Stimulated activated CD8-positive, alpha-beta memory T cell treated with anti-CD3 and anti-CD28 coated beads, Interleukin-4, amount 100 ng/mL, for 1 hour (primary cell): Measurements from ENCODE around the gene PTK6.

Experiments used
- DNase-seq, 2 donors: peaks; one replicate each; pipeline ENCODE4 v3.0.0-alpha.2; 2020; ENCODE audit warnings: low read depth in 2 of 2, low spot score in 1 of 2

The PTK6 gene

DNA sequence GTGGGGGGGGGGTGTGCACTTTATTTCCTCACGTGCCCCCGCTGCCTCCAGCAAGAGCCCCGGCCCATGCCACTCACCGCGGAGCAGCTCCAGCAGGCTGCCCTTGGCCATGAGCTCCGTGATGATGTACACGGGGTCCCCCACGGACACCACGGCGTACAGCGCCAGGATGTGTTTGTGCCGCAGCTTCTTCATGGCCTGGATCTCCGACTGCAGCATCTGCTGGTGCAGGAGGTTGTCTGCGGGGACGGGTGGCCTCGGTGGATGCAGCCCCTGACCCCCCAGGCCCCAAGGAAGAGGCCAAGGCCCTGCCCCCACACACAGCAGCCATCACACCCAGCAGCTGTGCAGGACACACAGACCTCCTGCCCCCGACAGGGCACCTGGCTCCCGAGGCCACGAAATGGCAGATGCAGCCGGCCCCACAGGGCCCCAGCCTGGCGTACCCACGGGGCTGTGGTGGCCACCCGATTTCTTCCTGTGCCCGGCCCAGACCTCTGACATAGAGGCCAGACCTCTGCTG lies 4.7 kb downstream of the PTK6 start:
- DNase-seq = no peak

DNA sequence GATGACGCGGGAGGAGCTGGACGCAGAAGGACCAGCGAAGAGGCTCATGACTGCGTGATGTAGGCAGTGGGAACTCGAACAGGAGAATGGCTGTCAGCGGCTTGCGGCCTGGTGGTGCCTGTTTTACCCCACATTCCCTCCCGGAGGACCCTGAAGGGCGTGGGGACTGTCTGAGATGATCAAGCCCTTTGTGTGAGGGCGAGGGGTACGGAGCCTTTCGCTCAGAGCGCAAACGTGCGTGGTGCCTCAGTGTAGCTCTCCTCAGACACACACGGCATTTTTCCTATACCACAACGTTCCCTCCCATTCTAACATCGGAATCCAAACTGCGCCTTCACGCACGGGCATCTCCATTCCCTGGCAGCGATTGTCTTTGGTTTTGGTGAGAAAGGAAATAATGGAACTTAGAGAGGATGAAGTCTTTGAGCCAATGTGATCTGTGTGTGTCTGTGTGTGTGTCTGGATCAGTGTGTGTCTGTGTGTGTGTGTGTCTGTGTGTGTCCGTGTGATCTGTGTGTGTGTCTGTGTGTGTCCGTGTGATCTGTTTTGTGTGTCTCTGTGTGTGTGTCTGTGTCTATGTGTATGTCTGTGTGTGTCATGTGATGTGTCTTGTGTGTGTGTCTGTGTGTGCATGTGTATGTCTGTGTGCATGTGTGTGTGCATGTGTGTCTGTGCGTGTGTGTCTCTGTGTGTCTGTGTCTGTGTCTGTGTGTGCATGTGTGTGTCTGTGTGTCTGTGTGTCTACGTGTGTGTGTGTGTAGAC lies 5.3 kb downstream of the PTK6 start:
- DNase-seq = no peak

DNA sequence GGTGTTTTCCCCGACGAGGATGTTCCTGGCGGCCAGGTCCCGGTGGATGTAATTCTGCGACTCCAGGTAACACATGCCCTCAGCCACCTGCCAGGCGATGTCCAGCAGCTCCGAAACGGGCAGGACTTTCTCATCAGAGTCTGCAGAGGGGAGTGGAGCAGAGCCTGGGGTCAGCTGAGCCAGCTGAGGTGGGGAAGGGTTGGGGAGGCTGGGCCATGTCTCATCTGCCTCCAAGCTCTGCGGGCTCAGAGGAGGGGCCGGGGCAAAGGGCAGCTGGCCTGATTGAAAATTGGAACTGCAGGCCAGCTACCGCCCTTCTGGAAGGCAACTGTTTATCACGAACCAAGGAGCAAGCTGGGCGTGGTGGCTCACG lies 6.4 kb downstream of the PTK6 start:
- DNase-seq = no peak

DNA sequence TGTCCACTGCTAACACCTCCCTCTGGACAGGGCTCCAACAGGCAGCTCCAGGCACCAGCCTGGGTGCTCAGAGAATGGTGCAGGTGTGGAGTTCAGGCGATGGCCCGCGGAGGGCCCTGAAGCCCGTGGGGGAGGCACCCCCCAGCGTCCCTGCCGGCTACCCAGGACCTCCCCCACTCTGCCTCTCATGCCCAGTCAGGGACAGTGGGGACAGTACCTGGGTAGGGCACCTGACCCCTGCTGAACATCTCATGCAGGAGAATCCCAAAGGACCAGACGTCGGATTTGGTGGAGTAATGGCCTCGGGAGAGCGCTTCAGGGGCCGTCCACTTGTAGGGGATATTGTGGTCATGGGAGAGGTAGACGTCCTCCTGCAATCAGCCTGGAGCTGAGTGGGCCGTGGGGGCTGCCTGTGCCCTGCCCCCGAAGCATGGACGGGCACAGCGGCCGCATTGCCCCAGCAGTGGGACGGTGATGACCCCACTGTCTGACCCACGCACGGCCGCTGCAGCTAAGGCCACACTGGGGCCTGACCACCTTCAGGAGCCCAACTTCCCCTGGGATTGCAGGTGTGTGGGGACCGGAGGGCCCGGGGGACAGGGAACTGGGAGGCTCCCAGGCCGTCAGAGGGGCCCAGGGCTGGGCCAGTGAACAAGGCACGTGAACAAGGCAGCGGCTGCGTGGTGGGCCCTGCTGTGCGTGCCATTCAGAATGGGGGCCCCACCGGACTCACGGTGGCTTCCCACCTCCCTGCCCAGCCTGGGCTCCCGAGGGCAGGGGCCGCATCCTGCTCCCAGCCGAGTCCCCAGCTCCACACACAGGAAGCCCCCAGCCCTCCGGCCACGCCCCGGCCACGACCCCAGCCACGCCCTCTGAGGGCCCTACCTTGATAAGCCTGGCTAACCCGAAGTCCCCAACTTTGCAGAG lies 7.1 kb downstream of the PTK6 start:
- DNase-seq = no peak

DNA sequence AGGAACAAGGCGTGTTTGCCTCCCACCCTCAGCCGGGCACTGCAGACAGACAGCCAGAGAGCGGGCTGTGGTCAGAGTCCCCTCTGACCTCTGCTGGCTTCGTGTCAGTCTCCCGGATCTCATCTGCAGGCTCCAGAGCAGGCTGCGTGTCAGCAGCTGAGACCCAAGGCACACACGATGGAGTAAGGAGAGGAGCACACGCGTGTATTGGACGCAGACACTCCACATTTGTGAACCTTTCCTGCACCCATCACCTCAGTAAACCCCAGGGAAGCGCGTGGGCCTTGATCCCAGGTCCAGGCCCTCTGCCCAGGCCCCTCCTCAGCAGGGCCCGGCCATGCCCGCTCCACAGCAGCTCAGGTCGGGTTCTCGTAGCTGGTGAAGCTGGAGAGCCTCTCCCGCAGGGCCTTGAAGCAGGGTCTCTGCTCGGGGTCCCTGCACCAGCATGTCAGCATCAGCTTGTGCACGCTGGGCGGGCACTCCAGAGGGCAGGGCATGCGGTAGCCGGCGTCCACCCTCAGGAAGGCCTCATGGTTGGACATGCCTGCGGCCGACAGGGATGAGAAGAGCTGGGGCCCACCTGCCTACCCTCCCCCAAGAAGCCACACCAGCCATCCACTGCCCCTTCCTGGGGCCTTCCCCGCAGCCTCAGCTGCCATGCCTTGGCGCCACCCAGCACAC lies 7.9 kb downstream of the PTK6 start:
- no peak for DNase-seq

DNA sequence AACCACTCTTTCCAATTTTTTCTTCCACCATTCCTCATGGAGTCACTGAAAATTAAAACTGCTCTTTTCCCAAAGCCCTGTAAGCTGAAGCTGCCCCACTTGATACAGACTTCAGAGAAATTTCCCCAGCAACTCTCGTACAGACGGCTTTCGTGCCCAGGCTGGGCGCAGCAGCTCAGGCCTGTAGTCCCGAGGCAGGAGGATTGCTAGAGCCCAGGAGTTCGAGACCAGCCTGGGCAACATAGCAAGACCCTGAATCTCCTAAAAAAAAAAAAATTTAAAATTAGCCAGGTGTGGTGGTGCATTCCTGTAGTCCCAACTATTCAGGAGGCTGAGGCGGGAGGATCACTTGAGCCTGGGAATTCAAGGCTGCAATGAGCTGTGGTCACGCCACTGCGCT lies 10.0 kb downstream of the PTK6 start:
- no peak for DNase-seq

DNA sequence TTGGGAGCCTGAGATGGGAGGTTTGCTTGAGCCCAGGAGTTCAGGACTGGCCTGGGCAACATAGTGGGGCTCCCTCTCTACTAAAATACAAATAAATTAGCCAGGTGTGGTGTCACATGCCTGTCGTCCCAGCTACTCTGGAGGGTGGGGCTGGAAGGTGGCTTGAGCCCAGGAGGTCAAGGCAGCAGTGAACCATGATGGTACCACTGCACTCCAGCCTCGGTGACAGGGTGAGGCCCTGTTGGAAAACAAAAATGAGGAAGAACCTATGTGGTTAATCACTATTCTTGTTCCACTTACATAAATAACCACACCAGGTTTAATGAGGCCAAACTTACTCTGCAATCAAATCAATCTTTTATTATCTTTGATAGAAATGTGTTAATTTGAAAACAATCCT lies 11.2 kb downstream of the PTK6 start:
- no peak for DNase-seq

DNA sequence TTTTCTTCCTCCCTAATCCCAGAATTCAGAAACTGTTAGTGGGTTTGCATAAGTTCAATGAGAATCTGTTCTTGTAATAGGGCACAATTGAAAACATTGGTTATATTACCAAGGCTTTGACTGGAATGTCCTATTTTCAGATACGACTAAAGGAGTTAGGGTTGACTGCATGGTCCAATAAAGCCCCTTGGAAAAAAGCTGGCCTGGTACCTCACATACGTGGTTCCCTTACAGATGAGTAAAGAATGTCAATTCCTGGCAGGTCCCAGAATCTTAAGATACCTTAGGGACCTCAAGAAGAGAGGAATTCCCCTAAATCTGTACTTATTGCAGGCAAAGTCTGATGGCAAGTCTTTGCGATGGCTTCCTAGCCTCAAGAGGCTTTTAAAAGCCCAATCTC lies 12.0 kb downstream of the PTK6 start:
- DNase-seq = no peak

DNA sequence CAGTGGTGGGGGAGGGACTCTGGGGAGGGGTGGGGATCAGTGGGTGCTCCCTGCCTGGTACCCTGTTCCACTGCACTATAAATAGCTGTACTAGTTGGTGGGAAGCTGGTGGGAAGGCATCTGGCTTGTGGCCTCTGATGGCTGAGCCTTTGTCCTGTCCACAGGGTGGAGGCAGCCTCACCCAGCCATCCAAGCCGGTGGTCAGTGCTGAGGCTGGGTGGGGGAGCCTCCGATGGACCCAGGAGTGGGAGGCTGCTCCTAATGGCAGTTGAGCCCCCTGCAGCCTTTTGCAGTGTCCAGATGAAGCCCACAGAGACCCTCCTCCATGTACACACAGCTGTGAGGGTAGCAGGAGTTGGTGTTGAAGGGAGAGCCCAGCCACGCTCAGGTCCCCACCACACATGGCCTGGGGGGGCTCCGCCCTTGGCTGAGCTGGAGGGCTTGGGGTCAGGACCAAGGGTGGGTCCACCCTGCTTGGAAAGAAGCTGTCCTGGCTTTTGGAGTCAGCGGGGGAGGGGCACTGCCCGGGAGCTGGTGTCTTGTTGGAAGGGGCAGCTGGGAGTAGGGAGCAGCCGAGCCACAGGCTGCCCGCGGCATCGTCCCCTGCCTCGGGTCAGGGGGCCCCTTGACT lies 14.1 kb downstream of the PTK6 start:
- no peak for DNase-seq

DNA sequence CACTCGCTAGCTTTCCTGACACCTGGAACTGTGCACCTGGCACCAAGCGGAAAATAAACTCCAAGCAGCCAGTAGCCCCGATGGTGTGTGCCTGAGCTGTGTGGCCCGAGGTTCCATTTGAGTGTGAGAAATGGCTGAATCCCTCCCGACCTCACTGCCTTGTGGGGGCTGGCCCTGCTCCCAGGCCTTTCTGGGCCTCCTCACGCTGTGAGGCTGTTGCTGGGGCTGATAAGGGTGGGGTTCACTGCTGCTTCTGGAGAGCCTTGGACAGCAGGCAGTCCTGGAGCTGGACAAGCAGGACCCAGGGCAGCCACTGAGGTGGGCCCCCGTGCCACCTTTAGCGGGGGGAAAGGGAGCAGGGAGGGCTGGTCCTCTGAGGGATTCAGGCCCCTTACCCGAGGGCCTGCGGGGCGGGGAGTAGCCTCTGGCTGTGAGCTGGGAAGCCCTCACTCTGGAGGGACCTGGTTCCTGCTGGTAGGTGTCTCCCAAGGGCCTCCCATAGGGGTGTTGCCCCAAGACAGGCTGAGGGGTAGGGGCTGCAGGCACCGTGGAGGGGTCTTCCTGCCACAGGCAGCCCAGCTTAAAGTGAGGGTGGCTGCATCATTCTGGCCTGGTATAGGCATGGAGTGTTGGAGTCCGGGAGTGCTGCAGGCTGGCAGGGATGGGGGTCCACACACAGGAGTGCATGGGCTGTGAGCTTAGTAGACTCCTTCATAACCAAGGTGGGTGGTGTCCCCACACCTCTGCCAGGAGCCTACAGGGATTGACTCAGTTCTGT lies 14.9 kb downstream of the PTK6 start:
- DNase-seq = no peak

DNA sequence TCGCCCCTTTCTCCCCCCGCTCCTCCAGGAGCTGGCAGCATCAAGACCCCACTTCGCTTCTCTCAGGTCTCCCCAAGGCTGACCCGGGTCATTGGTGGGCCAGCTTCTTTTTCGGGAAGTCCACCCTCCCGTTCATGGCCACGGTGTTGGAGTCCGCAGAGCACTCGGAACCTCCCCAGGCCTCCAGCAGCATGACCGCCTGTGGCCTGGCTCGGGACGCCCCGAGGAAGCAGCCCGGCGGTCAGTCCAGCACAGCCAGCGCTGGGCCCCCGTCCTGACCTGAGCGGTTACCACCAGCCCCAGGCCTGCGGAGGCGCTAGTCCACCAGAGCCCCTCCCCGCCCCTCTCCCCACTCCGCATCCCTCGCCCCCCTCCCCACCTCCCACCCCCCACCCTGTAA lies 15.6 kb downstream of the PTK6 start:
- DNase-seq = no peak

DNA sequence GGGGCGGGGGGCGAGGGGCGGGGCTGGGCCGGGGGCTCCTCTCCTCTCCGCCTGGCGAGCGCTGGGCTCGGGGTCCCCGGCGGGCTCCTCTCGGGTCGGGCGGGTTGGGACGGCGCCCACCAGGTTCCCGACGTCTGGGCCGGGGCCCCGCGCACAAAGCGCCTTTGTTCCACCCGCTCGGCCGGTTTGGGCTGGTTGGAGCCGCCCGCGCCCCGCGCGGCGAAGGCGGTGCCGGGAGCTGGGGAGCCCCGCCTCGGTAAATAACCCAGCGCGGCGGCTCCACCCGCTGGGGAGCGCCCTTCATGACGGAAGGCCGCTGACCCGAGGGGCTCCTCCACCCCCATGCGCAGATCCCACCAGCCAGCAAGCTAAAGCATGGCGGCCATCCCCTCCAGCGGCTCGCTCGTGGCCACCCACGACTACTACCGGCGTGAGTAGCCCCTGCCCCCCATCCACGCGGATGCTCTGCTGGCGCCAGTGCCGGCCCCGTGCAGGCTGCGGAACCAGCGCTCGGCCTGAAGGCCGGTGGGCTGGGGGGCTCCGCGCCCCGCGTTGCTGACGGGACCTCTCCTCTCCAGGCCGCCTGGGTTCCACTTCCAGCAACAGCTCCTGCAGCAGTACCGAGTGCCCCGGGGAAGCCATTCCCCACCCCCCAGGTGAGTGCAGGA lies 16.1 kb downstream of the PTK6 start:
- DNase-seq = peak; percentile 32 to 40

DNA sequence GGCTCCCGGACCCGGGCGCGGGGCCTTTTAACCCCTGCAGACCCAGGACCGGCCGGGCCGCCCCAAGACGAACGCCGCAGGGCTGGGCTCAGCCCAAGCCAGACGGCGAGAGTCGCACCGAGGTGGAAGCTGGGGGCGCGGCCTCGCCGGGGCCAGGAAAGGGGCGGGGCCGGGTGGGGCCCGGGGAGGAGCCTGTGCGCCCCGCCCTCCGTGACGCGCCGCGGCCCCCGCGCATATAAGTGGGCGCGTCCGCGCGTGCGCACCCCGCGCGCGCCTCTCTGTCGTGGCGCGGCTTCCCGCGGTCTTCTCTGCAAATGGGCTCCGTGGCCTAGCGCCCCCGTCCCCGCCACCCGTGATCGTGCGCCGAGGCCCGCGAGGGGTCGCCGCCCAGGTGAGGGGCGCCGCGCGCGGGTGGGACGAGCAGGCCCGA lies 16.7 kb downstream of the PTK6 start, which contains the start of gene PPDPF:
PPDPF (plus strand) TSS at position 262 of the 430 bp plus-strand sequence. CDS start 544 bp downstream, outside the sequence.
- peak; percentile 72 for DNase-seq

DNA sequence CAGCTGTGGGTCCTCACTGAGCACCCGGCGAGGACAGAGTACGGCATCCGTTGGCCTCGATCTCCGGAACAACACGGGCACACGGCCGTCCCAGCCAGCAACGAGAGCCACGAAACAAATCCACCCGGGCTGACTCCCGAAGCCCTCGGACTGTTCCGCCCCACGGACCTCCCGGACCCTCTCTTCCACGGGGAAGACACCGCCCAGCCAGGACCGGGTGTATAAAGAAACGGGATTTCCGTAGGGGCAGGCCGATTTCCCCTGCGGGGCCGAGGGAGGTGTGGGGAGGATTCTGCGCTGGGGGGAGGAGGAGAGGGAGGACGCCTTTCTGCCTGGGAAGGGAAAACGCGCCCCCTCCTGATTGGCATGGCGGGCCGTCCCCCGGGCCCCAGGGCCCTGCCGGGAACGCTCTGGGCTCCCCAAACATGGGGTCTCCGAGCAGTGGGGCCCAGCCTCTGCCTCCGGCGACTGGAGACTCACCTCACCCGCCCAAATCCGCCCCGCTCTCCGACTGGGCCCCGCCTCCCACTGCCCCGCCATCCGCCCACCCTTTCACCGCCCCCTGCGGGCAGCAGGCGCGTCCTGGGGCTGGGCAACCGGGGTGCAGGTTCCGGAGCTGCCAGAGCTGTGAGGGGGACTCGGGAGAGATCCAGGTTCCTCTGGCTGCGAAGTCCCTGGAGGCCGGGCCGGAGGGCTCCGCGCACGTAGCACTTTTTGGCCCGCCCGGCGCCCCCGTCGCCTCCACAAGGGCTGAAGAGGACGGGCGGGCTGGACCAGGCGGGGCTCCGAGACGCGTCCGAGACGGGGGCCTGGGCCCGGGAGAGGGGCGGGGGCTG lies 17.3 kb downstream of the PTK6 start:
- DNase-seq = peak; percentile 42 to 47

DNA sequence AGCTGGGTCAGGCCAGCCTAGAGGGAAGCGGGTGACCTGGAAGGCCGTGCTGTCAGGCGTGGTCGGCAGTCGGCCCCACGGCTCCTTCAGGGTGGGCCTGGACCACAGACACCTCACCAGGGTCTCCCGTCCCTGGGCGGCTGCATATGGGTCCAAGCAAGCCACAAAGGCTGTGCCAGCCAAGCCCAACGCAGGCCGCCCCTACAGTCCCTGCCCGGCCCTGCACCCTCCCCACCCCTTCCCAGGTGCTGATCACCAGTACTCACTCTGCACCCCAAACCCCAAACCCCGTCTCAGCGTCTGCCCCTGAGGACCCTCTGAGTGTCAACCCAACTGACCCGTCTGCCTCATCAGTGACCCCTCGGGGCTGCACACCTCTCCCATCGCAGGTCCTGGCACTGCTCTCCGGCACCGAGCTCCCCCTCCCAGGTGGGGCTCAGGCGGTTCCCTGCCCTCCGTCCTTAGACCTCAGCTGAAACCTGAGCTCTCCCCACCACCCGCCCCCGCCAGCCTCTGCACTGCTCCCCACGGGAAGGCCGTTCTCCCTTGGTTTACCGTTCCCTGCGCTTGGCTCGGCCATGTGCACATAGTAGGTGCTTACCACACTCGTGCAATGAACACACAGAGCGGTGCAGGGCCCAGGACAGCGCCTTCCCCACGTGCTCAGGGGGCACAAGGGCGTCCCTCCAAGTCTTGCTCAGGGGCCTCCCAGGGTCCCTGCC lies 18.1 kb downstream of the PTK6 start:
- no peak for DNase-seq

DNA sequence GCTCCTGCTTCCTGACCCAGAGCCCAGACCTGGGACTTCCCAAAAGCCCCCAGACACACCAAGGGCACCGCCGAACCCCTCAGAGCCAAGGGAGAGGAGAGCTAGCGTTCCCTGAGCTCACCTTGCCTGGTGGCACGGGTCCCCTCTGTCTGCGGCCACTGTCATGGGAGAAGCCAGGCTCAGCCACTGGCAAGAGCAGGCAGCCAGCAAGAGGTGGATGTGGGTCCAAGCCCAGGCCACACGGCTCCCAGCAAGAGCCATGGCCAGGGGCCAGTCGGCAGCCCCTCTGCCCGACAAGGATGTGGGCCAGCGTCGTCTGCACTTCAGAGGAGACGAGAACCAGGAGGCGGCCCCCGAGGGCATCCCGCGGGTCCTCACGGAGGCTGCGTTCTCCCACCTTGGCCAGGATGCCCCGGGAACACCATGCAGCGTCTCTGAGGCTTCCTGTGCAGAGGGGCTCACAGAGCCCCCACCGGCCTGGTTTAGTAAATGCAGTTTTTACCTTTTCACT lies 18.8 kb downstream of the PTK6 start:
- no peak for DNase-seq

DNA sequence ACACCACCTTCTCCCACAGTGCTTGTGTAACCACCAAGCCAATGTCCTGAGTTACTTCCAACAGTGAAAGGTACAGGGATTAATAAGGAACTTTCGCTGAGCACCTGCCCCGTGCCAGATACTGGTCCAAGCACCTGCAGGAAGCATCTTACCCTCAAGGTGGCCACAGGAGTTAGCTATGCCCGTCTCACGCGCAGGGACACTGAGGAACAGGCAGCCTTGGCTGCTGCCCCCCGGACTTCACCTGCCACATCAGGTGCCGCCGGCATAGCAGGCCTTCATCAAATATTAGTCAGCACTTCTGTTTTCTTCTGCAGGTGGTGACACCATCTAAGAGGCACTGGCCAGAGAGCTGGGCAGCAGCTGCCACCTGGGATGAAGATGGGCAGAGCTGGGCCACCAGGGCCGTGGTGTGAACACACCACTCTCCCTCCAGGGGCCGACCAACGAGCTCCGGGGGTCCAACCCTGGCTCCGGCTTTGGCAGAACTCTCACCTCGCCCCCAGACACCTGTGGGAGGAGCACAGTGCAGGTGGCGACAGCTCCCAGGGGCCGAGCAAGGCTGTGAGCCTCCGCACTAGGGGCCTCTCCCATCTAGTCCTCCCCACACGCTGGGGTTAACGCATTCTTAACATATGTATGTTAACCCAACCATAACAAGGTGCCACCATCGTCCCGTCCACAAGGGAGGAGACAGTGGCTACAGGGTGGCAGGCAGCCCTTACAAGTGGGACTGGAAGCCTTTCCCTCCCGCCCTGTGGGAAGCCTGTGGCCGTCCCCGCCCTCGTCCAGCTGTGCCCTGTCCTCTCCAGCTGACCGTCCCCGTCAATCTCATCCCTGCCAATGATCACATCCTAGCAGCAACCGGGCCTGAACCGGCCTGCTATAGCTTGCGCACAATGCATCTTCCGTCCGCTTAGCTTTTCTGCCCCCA lies 19.5 kb downstream of the PTK6 start:
- no peak for DNase-seq
